Breast epithelium (tissue), 4 donors: Measurements from ENCODE around the gene MPI. TPM values are rescaled to one million over a fixed set of nuclear protein-coding genes. Genes with fewer than 3 reads are reported as not detected.

ENCODE experiments used
- DNase-seq, 2 donors: peaks; one replicate each; pipeline ENCODE4 v3.0.0-alpha.2; 2019; ENCODE audit warnings: low spot score in 2 of 2
- H3K27ac ChIP-seq, 2 donors: fragments of 200-600 bp; sonication (generic) in 1 of 2; one replicate each; pipeline ENCODE4 v1.5.1; 2016 to 2019; ENCODE audit warnings: mild to moderate bottlenecking in 1 of 2
- H3K27me3 ChIP-seq, 2 donors: fragments of 200-600 bp; sonication (generic) in 1 of 2; one replicate each; pipeline versions ENCODE4 v1.5.1 to v1.6.0; 2017 to 2019; ENCODE audit warnings: control low read depth in 1 of 2, mild to moderate bottlenecking in 1 of 2
- H3K36me3 ChIP-seq: fragments of 200-600 bp; one replicate; pipeline ENCODE4 v1.5.1; 2019
- H3K4me1 ChIP-seq, 2 donors: fragments of 200-600 bp; sonication (generic); one replicate each; pipeline ENCODE4 v1.5.1; 2016 to 2019; ENCODE audit warnings: control low read depth in 1 of 2
- H3K4me3 ChIP-seq, 3 donors: fragments of 200-600 bp; sonication (generic); 1 replicate in 2 of 3; 2 replicates in 1 of 3; pipeline ENCODE4 v1.5.1; 2016 to 2019; ENCODE audit warnings: mild to moderate bottlenecking in 3 of 3, moderate library complexity in 2 of 3
- H3K9me3 ChIP-seq, 2 donors: fragments of 200-600 bp; sonication (generic) in 1 of 2; one replicate each; pipeline ENCODE4 v1.5.1; 2016 to 2019; ENCODE audit warnings: control low read depth in 1 of 2
- POLR2A ChIP-seq: fragments of 450-650 bp; IDR thresholded peaks from one replicate; pipeline ENCODE4 v1.6.1; 2016; ENCODE audit warnings: antibody characterized with exemption, mild to moderate bottlenecking, moderate library complexity
- POLR2AphosphoS5 ChIP-seq, 3 donors: sonication (generic); formaldehyde crosslinking; IDR thresholded peaks; one replicate each; pipeline ENCODE4 v1.6.1; 2017; ENCODE audit warnings: antibody characterized with exemption in 3 of 3
- intact Hi-C: fragments of 100-400 bp; cut with DNase I; formaldehyde crosslinking; loops from one replicate; pipeline ENCODE4 v1.15.1; 2023; ENCODE audit warnings: low total_unique reads
- total RNA-seq, 3 donors: library from RNA; depleted of rRNA; stranded (reverse); fragments of >200 nt; gene quantifications; one replicate each; pipeline ENCODE4 v1.1.0, GENCODE V29; 2016
- TF ChIP-seq, protein P1 (sequence below), 3 donors: fragments of 450-650 bp; IDR thresholded peaks; one replicate each; pipeline ENCODE4 v1.5.1; 2016 to 2017; ENCODE audit warnings: antibody characterized with exemption in 3 of 3, mild to moderate bottlenecking in 3 of 3, moderate library complexity in 3 of 3

The MPI gene, protein sequence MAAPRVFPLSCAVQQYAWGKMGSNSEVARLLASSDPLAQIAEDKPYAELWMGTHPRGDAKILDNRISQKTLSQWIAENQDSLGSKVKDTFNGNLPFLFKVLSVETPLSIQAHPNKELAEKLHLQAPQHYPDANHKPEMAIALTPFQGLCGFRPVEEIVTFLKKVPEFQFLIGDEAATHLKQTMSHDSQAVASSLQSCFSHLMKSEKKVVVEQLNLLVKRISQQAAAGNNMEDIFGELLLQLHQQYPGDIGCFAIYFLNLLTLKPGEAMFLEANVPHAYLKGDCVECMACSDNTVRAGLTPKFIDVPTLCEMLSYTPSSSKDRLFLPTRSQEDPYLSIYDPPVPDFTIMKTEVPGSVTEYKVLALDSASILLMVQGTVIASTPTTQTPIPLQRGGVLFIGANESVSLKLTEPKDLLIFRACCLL
- total RNA-seq = 10 to 100 TPM; 42.7 to 70.1 (median 48.3) TPM

DNA sequence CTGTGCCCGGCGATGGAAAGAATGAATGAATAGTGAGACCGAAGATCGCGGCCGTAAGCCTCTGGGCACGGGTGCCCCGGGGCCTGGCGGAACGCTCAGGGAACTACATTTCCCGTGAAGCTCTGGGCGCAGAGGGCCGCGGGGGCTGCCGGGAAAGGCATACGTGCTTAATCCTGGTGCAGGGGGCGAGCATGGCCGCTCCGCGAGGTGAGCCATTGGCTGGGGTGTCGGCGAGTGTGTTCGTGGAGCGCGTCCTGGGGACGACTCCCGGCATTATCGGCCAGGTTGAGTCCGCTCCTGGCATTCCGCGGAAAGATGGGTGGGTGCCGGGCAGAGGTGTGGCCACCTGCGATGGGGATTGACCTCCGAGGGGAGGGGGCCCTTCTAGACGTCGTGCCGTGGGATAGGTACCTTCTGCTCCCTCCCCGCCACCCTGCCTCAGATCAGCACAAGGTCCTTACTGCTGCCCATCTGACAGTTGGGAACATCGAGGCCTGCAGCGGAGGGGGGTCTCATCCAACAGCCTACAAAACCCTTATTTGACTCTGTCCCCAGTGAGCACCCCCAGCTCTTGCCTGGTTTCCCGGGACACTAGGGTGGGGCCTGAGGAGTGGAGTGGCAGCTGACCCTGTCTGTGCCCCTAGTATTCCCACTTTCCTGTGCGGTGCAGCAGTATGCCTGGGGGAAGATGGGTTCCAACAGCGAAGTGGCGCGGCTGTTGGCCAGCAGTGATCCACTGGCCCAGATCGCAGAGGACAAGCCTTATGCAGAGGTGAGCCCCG lies at the start of gene MPI:
Gene MPI (plus strand): TSS at position 160 of the 782 bp plus-strand sequence. CDS start 32 bp downstream, at position 192.
- DNase-seq = peak; percentile 47 to 74
- peak within 1 kb of the TSS; percentile 77 to 89 for H3K27ac ChIP-seq
- TF ChIP-seq POLR2AphosphoS5 (IDR thresholded peaks at IDR 0.05) (peak in 1 of 3 donors; percentile 46), POLR2A (no peak)
- TF ChIP-seq, protein P1, sequence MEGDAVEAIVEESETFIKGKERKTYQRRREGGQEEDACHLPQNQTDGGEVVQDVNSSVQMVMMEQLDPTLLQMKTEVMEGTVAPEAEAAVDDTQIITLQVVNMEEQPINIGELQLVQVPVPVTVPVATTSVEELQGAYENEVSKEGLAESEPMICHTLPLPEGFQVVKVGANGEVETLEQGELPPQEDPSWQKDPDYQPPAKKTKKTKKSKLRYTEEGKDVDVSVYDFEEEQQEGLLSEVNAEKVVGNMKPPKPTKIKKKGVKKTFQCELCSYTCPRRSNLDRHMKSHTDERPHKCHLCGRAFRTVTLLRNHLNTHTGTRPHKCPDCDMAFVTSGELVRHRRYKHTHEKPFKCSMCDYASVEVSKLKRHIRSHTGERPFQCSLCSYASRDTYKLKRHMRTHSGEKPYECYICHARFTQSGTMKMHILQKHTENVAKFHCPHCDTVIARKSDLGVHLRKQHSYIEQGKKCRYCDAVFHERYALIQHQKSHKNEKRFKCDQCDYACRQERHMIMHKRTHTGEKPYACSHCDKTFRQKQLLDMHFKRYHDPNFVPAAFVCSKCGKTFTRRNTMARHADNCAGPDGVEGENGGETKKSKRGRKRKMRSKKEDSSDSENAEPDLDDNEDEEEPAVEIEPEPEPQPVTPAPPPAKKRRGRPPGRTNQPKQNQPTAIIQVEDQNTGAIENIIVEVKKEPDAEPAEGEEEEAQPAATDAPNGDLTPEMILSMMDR (IDR thresholded peaks at IDR 0.05) = peak; percentile 13 to 39 (median 31)
- no peaks in the 10 kb centered on the region for H3K36me3 ChIP-seq
- H3K9me3 ChIP-seq = no peaks in the 10 kb centered on the region
- H3K4me1 ChIP-seq = peaks cover 0 to 7% of the 10 kb centered on the region in 2 donors
- intact Hi-C loops = no loop called here
- peak within 1 kb of the TSS; percentile 88 to 97 (median 91) for H3K4me3 ChIP-seq
- H3K27me3 ChIP-seq = no peaks in the 10 kb centered on the region

DNA sequence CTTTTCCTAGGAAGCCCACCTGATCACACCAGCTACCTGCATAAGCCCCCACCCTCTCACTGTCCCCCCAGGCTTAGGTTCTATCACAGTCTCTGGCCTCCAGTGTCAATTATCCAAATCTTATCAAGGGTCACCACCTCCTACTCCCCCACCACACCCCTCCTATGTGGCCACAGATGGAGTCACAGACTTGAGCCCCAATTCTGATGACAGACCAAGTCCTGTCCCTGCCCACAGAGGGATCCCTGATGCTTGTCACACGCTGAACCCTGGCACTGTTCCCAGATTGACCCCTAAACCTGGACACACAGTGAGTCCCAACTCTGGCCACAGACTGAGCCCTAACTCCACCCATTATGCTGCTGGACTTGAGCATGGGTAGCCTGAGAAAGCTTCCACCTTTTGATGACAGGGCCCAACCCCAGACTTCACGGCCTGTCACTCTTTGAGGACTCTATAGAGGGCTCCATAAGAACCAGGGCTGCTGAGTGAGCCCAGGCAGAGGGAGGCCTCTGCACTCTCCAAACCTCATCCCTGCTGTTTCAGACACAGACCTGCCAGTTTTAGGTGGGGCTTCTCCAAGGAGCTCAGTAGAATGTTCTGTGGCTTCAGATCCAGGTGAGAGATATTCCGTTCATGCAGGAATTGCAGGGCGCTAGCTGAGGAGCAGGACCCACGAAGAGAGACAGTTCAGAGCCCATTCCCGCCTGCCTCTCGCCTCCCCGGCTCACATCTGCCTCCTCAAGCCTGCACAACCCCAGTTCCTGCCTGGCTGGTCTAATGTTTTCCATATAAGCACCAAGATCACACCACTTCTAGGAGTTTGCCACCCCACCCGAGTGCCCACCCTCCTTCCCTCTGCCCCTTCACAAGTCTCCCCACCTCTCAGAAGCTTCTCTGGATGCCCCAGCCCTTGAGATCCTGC lies 48.7 kb upstream of the MPI start:
- no peaks in the 10 kb centered on the region for H3K36me3 ChIP-seq
- no peak overlapping the region for H3K27ac ChIP-seq
- no peaks in the 10 kb centered on the region for H3K9me3 ChIP-seq
- TF ChIP-seq POLR2A (no peak), POLR2AphosphoS5 (IDR thresholded peaks at IDR 0.05) (no peak)
- TF ChIP-seq, protein P1 (IDR thresholded peaks at IDR 0.05) = no peak
- H3K4me1 ChIP-seq = peaks cover 0 to 12% of the 10 kb centered on the region in 2 donors
- intact Hi-C loops = no loop called here
- no peaks in the 10 kb centered on the region for H3K27me3 ChIP-seq
- no peak for DNase-seq
- H3K4me3 ChIP-seq = no peak overlapping the region

DNA sequence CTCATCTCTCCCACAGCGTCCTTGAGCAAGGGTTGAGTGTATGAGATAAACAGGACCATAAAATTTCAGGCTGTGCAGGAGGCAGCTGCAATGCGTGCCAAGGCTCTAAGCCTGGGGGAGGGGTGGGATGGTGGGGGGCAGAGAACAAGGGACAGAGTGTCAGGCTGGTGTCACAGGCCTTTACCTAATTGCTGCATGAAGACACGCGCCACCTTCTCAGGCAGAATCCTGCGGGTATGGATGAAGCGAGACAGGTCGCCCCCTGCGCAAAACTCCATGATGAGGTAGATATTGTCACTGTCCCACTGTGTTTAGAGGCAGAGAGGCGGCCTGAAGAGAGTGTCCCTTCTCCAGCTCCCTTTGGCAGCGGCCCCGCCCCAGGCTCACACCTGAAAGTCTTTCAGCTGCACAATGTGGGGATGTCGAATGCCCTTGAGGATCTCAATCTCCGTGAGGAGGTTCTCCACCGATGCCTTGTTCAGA lies 47.9 kb upstream of the MPI start:
- Histone ChIP-seq H3K27ac (no peak overlapping the region), H3K4me3 (peak overlapping the region; percentile 87 to 94 (median 89)), H3K4me1 (peaks cover 0 to 12% of the 10 kb centered on the region in 2 donors), H3K36me3 (no peaks in the 10 kb centered on the region), H3K9me3 (no peaks in the 10 kb centered on the region), H3K27me3 (no peaks in the 10 kb centered on the region)
- intact Hi-C loops = no loop called here
- no peak for DNase-seq
- TF ChIP-seq, protein P1 (IDR thresholded peaks at IDR 0.05) = no peak
- TF ChIP-seq POLR2A = no peak
- no peak for TF ChIP-seq POLR2AphosphoS5 (IDR thresholded peaks at IDR 0.05)

DNA sequence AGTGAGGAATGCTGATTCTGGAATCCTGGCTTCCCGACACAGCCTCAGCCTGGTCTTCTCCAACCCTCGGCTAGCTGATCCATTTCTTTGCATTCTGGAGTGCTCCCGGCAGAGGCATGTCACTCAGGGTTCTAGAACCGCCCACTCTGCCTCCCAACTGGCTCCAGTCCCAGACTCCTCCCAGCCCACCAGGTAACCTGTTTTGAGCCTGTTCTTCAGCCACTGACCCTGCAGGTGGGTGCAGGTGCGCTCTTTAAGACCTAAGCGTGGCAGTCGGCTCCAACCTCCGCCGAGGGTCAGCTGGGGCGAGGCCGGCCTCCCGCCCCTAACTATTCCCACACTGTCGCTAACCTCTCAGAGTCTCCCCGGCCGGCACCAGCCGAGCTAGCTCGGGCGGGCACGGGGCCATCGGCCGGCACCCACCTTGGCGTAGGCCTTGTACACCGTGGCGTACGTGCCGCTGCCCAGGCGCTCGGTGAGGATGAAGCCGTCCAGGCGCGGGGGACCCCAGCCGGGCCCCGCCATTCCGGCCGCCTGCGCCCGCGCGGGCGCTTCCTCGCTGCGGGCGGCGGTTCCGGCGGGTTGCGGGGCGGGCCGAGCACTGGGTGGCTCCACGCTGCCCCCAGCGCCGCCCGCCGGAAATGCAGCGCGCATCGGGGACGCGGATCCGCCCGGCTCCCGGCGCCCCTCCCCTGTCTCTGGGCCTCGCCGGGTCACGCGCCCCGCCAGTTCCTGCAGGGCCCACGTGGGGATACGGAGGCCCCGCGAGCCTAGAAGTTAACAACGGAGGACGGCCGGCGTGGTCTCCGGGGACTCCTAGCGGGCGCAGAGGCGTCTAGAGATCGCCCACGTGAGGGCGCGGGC lies 47.0 kb upstream of the MPI start, which contains the start of gene ULK3:
Gene ULK3 (minus strand): TSS at position 576 of the 864 bp plus-strand sequence. CDS start 51 bp downstream, at position 525.
- H3K27me3 ChIP-seq = no peaks in the 10 kb centered on the region
- intact Hi-C loops = no loop called here
- H3K36me3 ChIP-seq = no peaks in the 10 kb centered on the region
- no peaks in the 10 kb centered on the region for H3K9me3 ChIP-seq
- peak within 1 kb of the TSS; percentile 87 to 94 (median 89) for H3K4me3 ChIP-seq
- H3K27ac ChIP-seq = peak within 1 kb of the TSS; percentile 86 to 93
- DNase-seq = peak; percentile 81 to 89
- TF ChIP-seq, protein P1 (IDR thresholded peaks at IDR 0.05) = peak in 2 of 3 donors; percentile 46 to 85
- TF ChIP-seq POLR2A (no peak), POLR2AphosphoS5 (IDR thresholded peaks at IDR 0.05) (peak; percentile 49 to 67 (median 59))
- H3K4me1 ChIP-seq = peaks cover 0 to 12% of the 10 kb centered on the region in 2 donors
